Peyer's patch (tissue), 4 donors: ENCODE data around the gene FLVCR2. TPM values are rescaled to one million over a fixed set of nuclear protein-coding genes. Genes with fewer than 3 reads are reported as not detected.
A peak's percentile ranks its signal among the peaks of the same experiment; 100 is the strongest.

Experiments used
- DNase-seq, 3 donors: peaks; one replicate each; pipeline ENCODE4 v3.0.0-alpha.2; 2017 to 2019
- H3K27ac ChIP-seq, 4 donors: fragments of 200-600 bp; sonication (generic); one replicate each; pipeline ENCODE4 v1.5.1; 2016 to 2019
- H3K27me3 ChIP-seq, 2 donors: fragments of 200-600 bp; sonication (generic); one replicate each; pipeline ENCODE4 v1.5.1; 2019
- H3K36me3 ChIP-seq, 3 donors: fragments of 200-600 bp; sonication (generic); one replicate each; pipeline ENCODE4 v1.5.1; 2016 to 2019
- H3K4me1 ChIP-seq, 4 donors: fragments of 200-600 bp; sonication (generic); one replicate each; pipeline ENCODE4 v1.5.1; 2016 to 2019
- H3K4me3 ChIP-seq, 4 donors: fragments of 200-600 bp; sonication (generic); 1 replicate in 3 of 4; 2 replicates in 1 of 4; pipeline ENCODE4 v1.5.1; 2016 to 2019; ENCODE audit warnings: mild to moderate bottlenecking in 1 of 4
- H3K9me3 ChIP-seq, 4 donors: fragments of 200-600 bp; sonication (generic); one replicate each; pipeline ENCODE4 v1.5.1; 2016 to 2019; ENCODE audit warnings: mild to moderate bottlenecking in 1 of 4
- POLR2A ChIP-seq, 2 donors: fragments of 450-650 bp; IDR thresholded peaks; one replicate each; pipeline ENCODE4 v1.5.1; 2017; ENCODE audit warnings: antibody characterized with exemption in 2 of 2, mild to moderate bottlenecking in 2 of 2, moderate library complexity in 2 of 2
- total RNA-seq, 4 donors: library from RNA; depleted of rRNA; stranded (reverse); fragments of >200 nt; gene quantifications; one replicate each; pipeline ENCODE4 v1.1.0, GENCODE V29; 2016
- TF ChIP-seq, protein P1 (sequence below), 6 experiments: fragments of 450-650 bp in 4 of 6; fragments of 200-600 bp in 2 of 6; sonication (generic) in 1 of 6; IDR thresholded peaks; one replicate each; pipeline ENCODE4 v1.5.1; 2017 to 2019; ENCODE audit warnings: antibody characterized with exemption in 6 of 6, mild to moderate bottlenecking in 3 of 6, moderate library complexity in 1 of 6

Gene FLVCR2
- total RNA-seq, 4 donors from 2014 or later = 14.9 to 130 (median 98.8) TPM

GRCh38 chr14:75619548-75619947 lies 41.1 kb downstream of the FLVCR2 start:
- Histone ChIP-seq H3K27ac (peak overlapping the region in 2 of 4 donors; percentile 0 to 59), H3K27me3 (no peaks in the 10 kb centered on the region), H3K36me3 (peaks cover 0 to 1% (median 0%) of the 10 kb centered on the region in 3 donors), H3K9me3 (no peaks in the 10 kb centered on the region), H3K4me3 (no peak overlapping the region), H3K4me1 (peaks cover 0 to 20% (median 0%) of the 10 kb centered on the region in 4 donors)
- no peak for TF ChIP-seq POLR2A (IDR thresholded peaks at IDR 0.05)
- TF ChIP-seq, protein P1, sequence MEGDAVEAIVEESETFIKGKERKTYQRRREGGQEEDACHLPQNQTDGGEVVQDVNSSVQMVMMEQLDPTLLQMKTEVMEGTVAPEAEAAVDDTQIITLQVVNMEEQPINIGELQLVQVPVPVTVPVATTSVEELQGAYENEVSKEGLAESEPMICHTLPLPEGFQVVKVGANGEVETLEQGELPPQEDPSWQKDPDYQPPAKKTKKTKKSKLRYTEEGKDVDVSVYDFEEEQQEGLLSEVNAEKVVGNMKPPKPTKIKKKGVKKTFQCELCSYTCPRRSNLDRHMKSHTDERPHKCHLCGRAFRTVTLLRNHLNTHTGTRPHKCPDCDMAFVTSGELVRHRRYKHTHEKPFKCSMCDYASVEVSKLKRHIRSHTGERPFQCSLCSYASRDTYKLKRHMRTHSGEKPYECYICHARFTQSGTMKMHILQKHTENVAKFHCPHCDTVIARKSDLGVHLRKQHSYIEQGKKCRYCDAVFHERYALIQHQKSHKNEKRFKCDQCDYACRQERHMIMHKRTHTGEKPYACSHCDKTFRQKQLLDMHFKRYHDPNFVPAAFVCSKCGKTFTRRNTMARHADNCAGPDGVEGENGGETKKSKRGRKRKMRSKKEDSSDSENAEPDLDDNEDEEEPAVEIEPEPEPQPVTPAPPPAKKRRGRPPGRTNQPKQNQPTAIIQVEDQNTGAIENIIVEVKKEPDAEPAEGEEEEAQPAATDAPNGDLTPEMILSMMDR (IDR thresholded peaks at IDR 0.05) = no peak
- DNase-seq = no peak

GRCh38 chr14:75625034-75625433 lies 46.6 kb downstream of the FLVCR2 start:
- Histone ChIP-seq H3K4me3 (no peak overlapping the region), H3K9me3 (no peaks in the 10 kb centered on the region), H3K27ac (no peak overlapping the region), H3K27me3 (no peaks in the 10 kb centered on the region), H3K36me3 (peaks cover 0 to 9% (median 0%) of the 10 kb centered on the region in 3 donors), H3K4me1 (peaks cover 0 to 23% (median 0%) of the 10 kb centered on the region in 4 donors)
- DNase-seq = no peak
- TF ChIP-seq, protein P1 (IDR thresholded peaks at IDR 0.05) = no peak
- TF ChIP-seq POLR2A (IDR thresholded peaks at IDR 0.05) = no peak

DNA sequence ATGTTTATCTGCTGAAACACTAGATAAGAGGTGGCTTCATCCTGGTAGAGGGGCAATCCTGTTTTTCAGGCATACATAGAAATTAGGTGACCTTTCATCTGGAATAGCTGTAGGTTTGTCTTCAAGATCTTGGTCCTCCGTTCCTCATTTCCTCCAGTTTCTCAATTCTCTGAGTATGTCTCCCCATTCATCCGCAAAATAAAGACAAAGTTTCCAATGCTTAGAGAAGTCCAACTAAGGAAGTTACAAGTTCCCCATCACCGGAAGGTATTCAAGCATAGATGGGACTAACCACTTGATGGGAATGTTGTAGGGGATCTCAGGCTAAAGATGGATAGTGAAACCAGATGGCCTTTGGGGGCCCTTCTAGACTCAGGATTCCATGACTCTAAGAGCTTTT lies 48.0 kb downstream of the FLVCR2 start:
- peak overlapping the region in 1 of 4 donors; percentile 39 for H3K27ac ChIP-seq

DNA sequence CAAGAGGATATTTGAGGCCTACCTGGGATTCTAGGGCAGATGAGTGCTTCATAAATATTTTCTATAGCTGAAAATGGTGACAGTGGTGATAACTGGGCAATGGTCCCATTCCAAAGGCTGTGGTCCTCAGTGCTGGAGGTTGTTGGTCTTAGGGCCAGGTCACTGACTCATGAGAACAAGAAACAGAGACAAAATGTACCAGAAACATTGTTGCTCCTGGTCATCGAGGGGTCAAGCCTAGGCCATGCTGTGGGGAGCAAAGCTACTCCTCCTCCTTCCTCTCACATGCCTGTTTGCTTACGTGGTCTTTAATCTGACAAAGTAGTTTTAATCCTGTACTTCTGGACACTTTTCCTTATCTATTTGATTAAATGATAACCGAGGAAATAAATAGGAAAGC lies 48.4 kb downstream of the FLVCR2 start:
- no peak for TF ChIP-seq POLR2A (IDR thresholded peaks at IDR 0.05)
- TF ChIP-seq, protein P1 (IDR thresholded peaks at IDR 0.05) = no peak
- Histone ChIP-seq H3K27ac (peak overlapping the region in 2 of 4 donors; percentile 39 to 65), H3K4me1 (peaks cover 0 to 19% (median 0%) of the 10 kb centered on the region in 4 donors), H3K36me3 (peaks cover 0 to 18% (median 0%) of the 10 kb centered on the region in 3 donors), H3K27me3 (no peaks in the 10 kb centered on the region), H3K4me3 (no peak overlapping the region), H3K9me3 (no peaks in the 10 kb centered on the region)
- DNase-seq = no peak

More for the DNA sequence above, 48.0 kb downstream of the FLVCR2 start:
- no peaks in the 10 kb centered on the region for H3K27me3 ChIP-seq
- no peak overlapping the region for H3K4me3 ChIP-seq
- no peak for DNase-seq
- H3K36me3 ChIP-seq = peaks cover 0 to 15% (median 0%) of the 10 kb centered on the region in 3 donors
- H3K4me1 ChIP-seq = peaks cover 0 to 19% (median 0%) of the 10 kb centered on the region in 4 donors
- TF ChIP-seq POLR2A (IDR thresholded peaks at IDR 0.05) = no peak
- TF ChIP-seq, protein P1 (IDR thresholded peaks at IDR 0.05) = no peak
- H3K9me3 ChIP-seq = no peaks in the 10 kb centered on the region

GRCh38 chr14:75627406-75627805 lies 49.0 kb downstream of the FLVCR2 start:
- Histone ChIP-seq H3K36me3 (peaks cover 0 to 22% (median 0%) of the 10 kb centered on the region in 3 donors), H3K27ac (peak overlapping the region in 2 of 4 donors; percentile 39 to 65), H3K27me3 (no peaks in the 10 kb centered on the region), H3K4me3 (no peak overlapping the region), H3K4me1 (peaks cover 0 to 19% (median 0%) of the 10 kb centered on the region in 4 donors), H3K9me3 (no peaks in the 10 kb centered on the region)
- peak in 1 of 3 donors; percentile 68 for DNase-seq
- TF ChIP-seq, protein P1 (IDR thresholded peaks at IDR 0.05) = no peak
- no peak for TF ChIP-seq POLR2A (IDR thresholded peaks at IDR 0.05)
